Esophagus muscularis mucosa (tissue), 4 donors: ENCODE data around the gene COL11A2. TPM values are rescaled to one million over a fixed set of nuclear protein-coding genes. Genes with fewer than 3 reads are reported as not detected.
"Not testable (repeated sequence)": the region's sequence is repeated elsewhere in the genome, so short reads cannot be mapped to it uniquely, and the experiment has no call there.

Source experiments
- DNase-seq: peaks from one replicate; pipeline ENCODE4 v3.0.0-alpha.2; 2017; ENCODE audit errors: extremely low spot score
- H3K27ac ChIP-seq, 4 donors: fragments of 200-600 bp; sonication (generic); replicated peaks in 1 of 4; 1 replicate in 3 of 4; 2 replicates in 1 of 4; pipeline ENCODE4 v1.5.1; 2016 to 2019; ENCODE audit warnings: mild to moderate bottlenecking in 1 of 4
- H3K27me3 ChIP-seq, 4 donors: fragments of 200-600 bp; sonication (generic); one replicate each; pipeline versions ENCODE4 v1.5.1 to v1.6.0; 2016 to 2019
- H3K36me3 ChIP-seq, 4 donors: fragments of 200-600 bp; sonication (generic); one replicate each; pipeline ENCODE4 v1.5.1; 2016 to 2019
- H3K4me1 ChIP-seq, 4 donors: fragments of 200-600 bp; sonication (generic); one replicate each; pipeline ENCODE4 v1.5.1; 2016 to 2019
- H3K4me3 ChIP-seq, 4 donors: fragments of 200-600 bp; sonication (generic); 1 replicate in 2 of 4; 2 replicates in 2 of 4; pipeline ENCODE4 v1.5.1; 2016 to 2019; ENCODE audit warnings: mild to moderate bottlenecking in 4 of 4, moderate library complexity in 1 of 4
- H3K9me3 ChIP-seq, 4 donors: fragments of 200-600 bp; sonication (generic); 1 replicate in 3 of 4; 2 replicates in 1 of 4; pipeline ENCODE4 v1.5.1; 2016 to 2019
- CTCF ChIP-seq, 3 experiments: fragments of 200-600 bp in 2 of 3; fragments of 450-650 bp in 1 of 3; sonication (generic) in 2 of 3; IDR thresholded peaks; one replicate each; pipeline ENCODE4 v1.5.1; 2017 to 2019; ENCODE audit warnings: antibody characterized with exemption in 3 of 3, mild to moderate bottlenecking in 2 of 3, moderate library complexity in 1 of 3
- EP300 ChIP-seq: sonication (generic); formaldehyde crosslinking; IDR thresholded peaks from one replicate; pipeline ENCODE4 v1.6.1; 2017; ENCODE audit warnings: antibody characterized with exemption
- POLR2A ChIP-seq: fragments of 450-650 bp; IDR thresholded peaks from one replicate; pipeline ENCODE4 v1.6.1; 2017; ENCODE audit warnings: antibody characterized with exemption, moderate library complexity, mild to moderate bottlenecking, low read depth
- POLR2AphosphoS5 ChIP-seq, 2 donors: sonication (generic); formaldehyde crosslinking; IDR thresholded peaks; one replicate each; pipeline ENCODE4 v1.6.1; 2017; ENCODE audit warnings: antibody characterized with exemption in 2 of 2
- WGBS: methylation state at CpG from one replicate; pipeline ENCODE4 v1.1.5; 2018; 5-methylcytosine and 5-hydroxymethylcytosine counted together
- intact Hi-C: fragments of 100-400 bp; cut with DNase I; formaldehyde crosslinking; loops from one replicate; pipeline ENCODE4 v1.15.1; 2023
- total RNA-seq, 4 donors: library from RNA; depleted of rRNA; stranded (reverse); fragments of >200 nt; gene quantifications; one replicate each; pipeline versions ENCODE4 v1.1.0 to v1.2.1, GENCODE V29; 2016

The COL11A2 gene
- total RNA-seq, 4 donors from 2014 or later, result 0.17 to 1.1 (median 0.19) TPM; not detected in 1

- Histone ChIP-seq H3K4me3 (no peak overlapping the region), H3K9me3 (no peaks in the 10 kb centered on the region), H3K36me3 (no peaks in the 10 kb centered on the region), H3K27ac (no peak overlapping the region), H3K4me1 (no peaks in the 10 kb centered on the region), H3K27me3 (peaks cover 0 to 58% (median 5%) of the 10 kb centered on the region in 4 donors)
- no peak for DNase-seq
- no peak for TF ChIP-seq CTCF (IDR thresholded peaks at IDR 0.05)
- no peak for TF ChIP-seq POLR2A
- no peak for TF ChIP-seq EP300
- no peak for TF ChIP-seq POLR2AphosphoS5 (IDR thresholded peaks at IDR 0.05)
- 13% methylated on average over 6 of the region's 6 CpGs for WGBS
- intact Hi-C loops, result no loop called here
Measured at GRCh38 chr6:33235221-33235634, 43.0 kb upstream of the COL11A2 start.

DNA sequence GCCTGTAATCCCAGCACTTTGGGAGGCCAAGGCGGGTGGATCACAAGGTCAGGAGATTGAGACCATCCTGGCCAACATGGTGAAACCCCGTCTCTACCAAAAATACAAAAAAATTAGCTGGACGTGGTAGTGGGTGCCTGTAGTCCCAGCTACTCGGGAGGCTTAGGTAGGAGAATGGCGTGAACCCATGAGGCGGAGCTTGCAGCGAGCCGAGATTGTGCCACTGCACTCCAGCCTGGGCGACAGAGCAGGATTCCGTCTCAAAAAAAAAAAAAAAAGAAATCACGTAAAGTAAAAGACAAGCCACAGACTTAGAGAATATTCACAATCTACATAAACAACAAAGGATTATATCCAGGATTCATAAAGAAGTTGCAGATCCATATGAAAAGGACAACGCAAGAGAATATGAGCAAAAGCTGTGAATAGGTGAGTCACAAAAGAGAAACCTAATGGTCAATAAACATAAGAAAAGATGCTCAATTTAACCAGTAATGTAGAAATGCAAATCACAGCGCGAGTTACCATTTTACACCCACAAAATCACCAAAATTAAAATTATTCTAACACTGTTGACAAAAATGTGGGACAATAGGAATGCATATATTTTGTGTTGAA, 34.3 kb upstream of the COL11A2 start:
- H3K27ac ChIP-seq, intact Hi-C loops, H3K9me3 ChIP-seq, H3K4me3 ChIP-seq, H3K4me1 ChIP-seq, H3K36me3 ChIP-seq, DNase-seq: not testable (repeated sequence)
- WGBS, result 40% methylated on average over 14 of the region's 14 CpGs
- peaks cover 0 to 35% (median 1%) of the 10 kb centered on the region in 4 donors for H3K27me3 ChIP-seq

- H3K27ac ChIP-seq, result no peak overlapping the region
- H3K36me3 ChIP-seq, result no peaks in the 10 kb centered on the region
- peaks cover 4 to 17% (median 16%) of the 10 kb centered on the region in 4 donors for H3K4me1 ChIP-seq
- WGBS, result 67% methylated on average over 3 of the region's 3 CpGs
- peaks cover 0 to 10% (median 0%) of the 10 kb centered on the region in 4 donors for H3K27me3 ChIP-seq
- no peaks in the 10 kb centered on the region for H3K9me3 ChIP-seq
- H3K4me3 ChIP-seq, result no peak overlapping the region
- TF ChIP-seq EP300, result no peak
- no peak for TF ChIP-seq POLR2AphosphoS5 (IDR thresholded peaks at IDR 0.05)
- TF ChIP-seq CTCF (IDR thresholded peaks at IDR 0.05), result no peak
- no peak for TF ChIP-seq POLR2A
- intact Hi-C loops, result no loop called here
- no peak for DNase-seq
Measured at GRCh38 chr6:33217681-33218080, 25.4 kb upstream of the COL11A2 start.

DNA sequence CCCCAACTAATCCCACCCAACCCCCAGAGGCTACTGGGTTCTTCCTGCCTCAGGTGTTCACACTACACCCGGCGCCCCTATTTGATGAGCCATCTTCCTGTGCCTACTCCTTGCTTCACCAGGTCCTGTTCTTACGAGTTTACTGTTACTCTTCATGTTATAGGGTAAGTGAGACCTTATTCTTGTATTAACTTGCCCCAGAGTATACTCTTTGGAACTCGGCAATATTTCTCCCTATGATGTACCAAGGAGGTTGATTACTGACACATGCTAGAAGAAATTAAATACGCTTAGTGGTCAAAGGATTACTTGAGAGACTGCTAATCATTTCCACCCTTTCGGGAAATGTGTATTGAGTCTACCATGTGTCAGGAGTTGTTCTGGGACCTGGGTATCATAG, 25.0 kb upstream of the COL11A2 start:
- Histone ChIP-seq H3K4me3 (no peak overlapping the region), H3K27me3 (peaks cover 0 to 10% (median 0%) of the 10 kb centered on the region in 4 donors), H3K36me3 (no peaks in the 10 kb centered on the region), H3K9me3 (no peaks in the 10 kb centered on the region), H3K4me1 (peaks cover 6 to 21% (median 20%) of the 10 kb centered on the region in 4 donors), H3K27ac (no peak overlapping the region)
- no peak for DNase-seq
- TF ChIP-seq CTCF (IDR thresholded peaks at IDR 0.05) (no peak), EP300 (no peak), POLR2AphosphoS5 (IDR thresholded peaks at IDR 0.05) (no peak), POLR2A (no peak)
- WGBS, result 92% methylated on average over 6 of the region's 6 CpGs
- intact Hi-C loops, result no loop called here

- no peak for TF ChIP-seq POLR2A
- TF ChIP-seq EP300, result no peak
- TF ChIP-seq POLR2AphosphoS5 (IDR thresholded peaks at IDR 0.05), result no peak
- TF ChIP-seq CTCF (IDR thresholded peaks at IDR 0.05), result no peak
- Histone ChIP-seq H3K27ac (no peak overlapping the region), H3K4me1 (peaks cover 6 to 30% (median 20%) of the 10 kb centered on the region in 4 donors), H3K27me3 (peaks cover 0 to 10% (median 0%) of the 10 kb centered on the region in 4 donors), H3K9me3 (no peaks in the 10 kb centered on the region), H3K4me3 (no peak overlapping the region), H3K36me3 (peaks cover 0 to 9% (median 8%) of the 10 kb centered on the region in 4 donors)
- intact Hi-C loops, result no loop called here
- DNase-seq, result no peak
- WGBS, result 84% methylated on average over 3 of the region's 4 CpGs
Measured at GRCh38 chr6:33216117-33216649, 23.9 kb upstream of the COL11A2 start.
